Heart right ventricle (tissue), 16 donors: Measurements from ENCODE around the gene MBD5. TPM values are rescaled to one million over a fixed set of nuclear protein-coding genes. Genes with fewer than 3 reads are reported as not detected.

Experiments
- ATAC-seq, 8 donors: fragments of 200-7000 bp; cut with Tn5 transposase; one replicate each; pipeline ENCODE4 v1.9.1; 2020; ENCODE audit warnings: mild to moderate bottlenecking in 8 of 8, moderate library complexity in 8 of 8, moderate number of reproducible peaks in 1 of 8
- DNase-seq, 2 donors: peaks; one replicate each; pipeline ENCODE4 v3.0.0-alpha.2; 2020
- H3K27ac ChIP-seq, 10 donors: fragments of 200-600 bp; sonication (generic) in 2 of 10; one replicate each; pipeline versions ENCODE4 v1.5.0 to v1.8.0; 2020 to 2022; ENCODE audit warnings: mild to moderate bottlenecking in 3 of 10
- H3K27me3 ChIP-seq, 7 donors: fragments of 200-600 bp; one replicate each; pipeline ENCODE4 v1.8.0; 2021 to 2022; ENCODE audit warnings: mild to moderate bottlenecking in 2 of 7
- H3K36me3 ChIP-seq, 9 donors: fragments of 200-600 bp; sonication (generic) in 1 of 9; one replicate each; pipeline versions ENCODE4 v1.5.0 to v1.8.0; 2020 to 2022; ENCODE audit warnings: mild to moderate bottlenecking in 2 of 9
- H3K4me1 ChIP-seq, 9 donors: fragments of 200-600 bp; sonication (generic) in 1 of 9; one replicate each; pipeline versions ENCODE4 v1.5.0 to v1.8.0; 2020 to 2022; ENCODE audit warnings: mild to moderate bottlenecking in 4 of 9
- H3K4me3 ChIP-seq, 10 donors: fragments of 200-600 bp; sonication (generic) in 2 of 10; one replicate each; pipeline versions ENCODE4 v1.5.0 to v1.8.0; 2020 to 2022; ENCODE audit warnings: mild to moderate bottlenecking in 7 of 10, moderate library complexity in 2 of 10
- H3K9me3 ChIP-seq, 11 donors: fragments of 200-600 bp in 10 of 11; sonication (generic) in 2 of 11; one replicate each; pipeline versions ENCODE4 v1.5.0 to v1.8.0; 2013 to 2022; ENCODE audit warnings: mild to moderate bottlenecking in 2 of 11, control low read depth in 1 of 11, moderate library complexity in 1 of 11
- CTCF ChIP-seq, 9 donors: fragments of 200-600 bp; sonication (generic) in 2 of 9; IDR thresholded peaks; one replicate each; pipeline versions ENCODE4 v1.5.0 to v1.8.0; 2021 to 2022; ENCODE audit warnings: antibody characterized with exemption in 9 of 9, mild to moderate bottlenecking in 5 of 9, moderate library complexity in 1 of 9
- WGBS, 2 donors: extraction: QIAGEN DNeasy Blood & Tissue Kit; methylation state at CpG; one replicate each; pipeline ENCODE4 v1.1.7; 2013; ENCODE audit warnings: inconsistent platforms in 1 of 2; 5-methylcytosine and 5-hydroxymethylcytosine counted together
- intact Hi-C, 10 donors: fragments of 100-400 bp; cut with DNase I; formaldehyde crosslinking; loops; one replicate each; pipeline versions ENCODE4 v1.11.1 to v1.14.2; 2022
- polyA plus RNA-seq, 2 donors: library from polyadenylated mRNA; stranded (reverse); fragments of 200-250 nt; gene quantifications; one replicate each; pipeline ENCODE4 v1.2.3, GENCODE V29; 2013
- total RNA-seq, 10 donors: library from RNA; stranded (reverse); fragmentation: NEBNext Ultra II Directional in 3 of 10; extraction: Animal tissue kit (Norgen Biotek cat#: 25700) in 3 of 10; gene quantifications; one replicate each; pipeline versions ENCODE4 v1.2.1 to v1.2.4, GENCODE V29; 2021 to 2023
- donor health status: Arrhythmogenic right ventricular cardiomyopathy.
- donor health status: ischemic (EF 13 %, LVEDD 7.1; RV severe dilation, severe dysfunction).
- donor health status: healthy with polysubstance abuse.
- donor health status: DM: no; HTN: yes; CAD: no.
- donor health status: DM: no; HTN: no; CAD: no.
- donor health status: ischemic (EF 25% LVEDD 6.9; RV normal size, moderate dysfunction).
- donor health status: ischemic (EF 25% LVEDD 5.7; RV mildly dilated, moderate dysfunction).
- donor health status: healthy.
- donor health status: DM: yes; HTN: yes; CAD: no.
- donor health status: Ischemic cardiomyopathy.
- donor health status: ischemic (EF 35%, LVEDD 5.7; RV mildly dilated, moderate dysfunction).
- donor health status: nonischemic (EF 11% LVEDD 7.7; RV severe dilation, severe dysfunction).
- donor health status: DM: yes; HTN: yes; CAD: no.
- donor health status: PGD.
- donor health status: ischemic (EF 29% LVEDD 5.4; RV normal size, mild dysfunction).
- donor health status: nonischemic (EF 23%, LVEDD 6.1; RV moderate dilation, normal function).

MBD5 gene
- total and polyA plus RNA-seq, 12 donors, result 3.4 to 39.8 (median 35.2) TPM

- peaks cover 0 to 15% (median 0%) of the 10 kb centered on the region in 9 donors for H3K4me1 ChIP-seq
- H3K4me3 ChIP-seq, result no peak overlapping the region
- no peak for DNase-seq
- H3K36me3 ChIP-seq, result peaks cover 0 to 11% (median 0%) of the 10 kb centered on the region in 9 donors
- ATAC-seq, result no peak
- H3K9me3 ChIP-seq, result no peaks in the 10 kb centered on the region
- intact Hi-C loops, result no loop called here
- no peaks in the 10 kb centered on the region for H3K27me3 ChIP-seq
- H3K27ac ChIP-seq, result no peak overlapping the region
- TF ChIP-seq CTCF (IDR thresholded peaks at IDR 0.05), result no peak
These were observed 438.5 kb downstream of the MBD5 start for GRCh38 chr2:148459377-148459778.

- Histone ChIP-seq H3K36me3 (peaks cover 0 to 26% (median 0%) of the 10 kb centered on the region in 9 donors), H3K9me3 (no peaks in the 10 kb centered on the region), H3K4me1 (peaks cover 0 to 15% (median 0%) of the 10 kb centered on the region in 9 donors), H3K4me3 (no peak overlapping the region), H3K27ac (no peak overlapping the region), H3K27me3 (no peaks in the 10 kb centered on the region)
- WGBS, 2 donors, result 81 to 85% methylated on average over 4 of the region's 4 CpGs
- ATAC-seq (no peak), DNase-seq (no peak)
- intact Hi-C loops, result no loop called here
- no peak for TF ChIP-seq CTCF (IDR thresholded peaks at IDR 0.05)
These were observed 441.0 kb downstream of the MBD5 start for GRCh38 chr2:148461876-148462275.

- TF ChIP-seq CTCF (IDR thresholded peaks at IDR 0.05), result no peak
- H3K9me3 ChIP-seq, result no peaks in the 10 kb centered on the region
- no peak overlapping the region for H3K27ac ChIP-seq
- no peak for ATAC-seq
- no peaks in the 10 kb centered on the region for H3K36me3 ChIP-seq
- no peaks in the 10 kb centered on the region for H3K4me1 ChIP-seq
- 88 to 93% methylated on average over 1 of the region's 1 CpG for WGBS, 2 donors
- H3K4me3 ChIP-seq, result no peak overlapping the region
- no peaks in the 10 kb centered on the region for H3K27me3 ChIP-seq
- DNase-seq, result no peak
- intact Hi-C loops, result no loop called here
These were observed 454.7 kb downstream of the MBD5 start for GRCh38 chr2:148475626-148476025.

- intact Hi-C loops, result no loop called here
- Histone ChIP-seq H3K36me3 (peaks cover 0 to 8% (median 0%) of the 10 kb centered on the region in 9 donors), H3K27me3 (no peaks in the 10 kb centered on the region), H3K9me3 (no peaks in the 10 kb centered on the region), H3K4me3 (no peak overlapping the region), H3K27ac (no peak overlapping the region), H3K4me1 (no peaks in the 10 kb centered on the region)
- DNase-seq (no peak), ATAC-seq (no peak)
- WGBS, 2 donors, result 86 to 90% methylated on average over 3 of the region's 3 CpGs
- TF ChIP-seq CTCF (IDR thresholded peaks at IDR 0.05), result no peak
These were observed 458.5 kb downstream of the MBD5 start for GRCh38 chr2:148479398-148479797.
